ENCODE results near the gene ITFG1. TPM values are rescaled to one million over a fixed set of nuclear protein-coding genes. Genes with fewer than 3 reads are reported as not detected.

Gene ITFG1
- total RNA-seq, 4 donors from 2014 or later: 36.3 to 67.6 (median 56.1) TPM

DNA sequence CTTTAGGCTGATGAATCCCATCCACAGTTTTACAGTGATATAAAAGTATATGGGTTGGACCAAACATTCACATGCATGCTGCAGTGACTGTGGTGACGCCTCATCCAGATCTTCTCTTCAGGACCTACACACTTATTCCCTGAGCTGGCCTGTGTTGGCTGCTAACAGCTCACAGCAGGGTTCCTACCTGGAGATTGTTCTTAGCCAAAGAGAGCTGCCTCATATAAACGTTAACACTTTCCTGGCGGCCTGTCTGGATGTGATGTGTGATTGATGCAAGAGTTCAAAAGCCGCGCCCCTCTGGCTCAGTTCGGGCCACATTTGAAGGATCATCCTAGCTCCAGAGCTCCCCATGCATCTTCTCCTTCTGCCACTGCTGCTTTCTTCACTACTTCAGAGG is 224.1 kb downstream of the ITFG1 start:
- Histone ChIP-seq H3K9me3 (no peaks in the 10 kb centered on the region), H3K27ac (no peak overlapping the region), H3K36me3 (peaks cover 0 to 9% (median 0%) of the 10 kb centered on the region in 3 donors), H3K4me1 (no peaks in the 10 kb centered on the region), H3K27me3 (no peaks in the 10 kb centered on the region), H3K4me3 (no peak overlapping the region)
- no peak for DNase-seq
- TF ChIP-seq, protein P1, sequence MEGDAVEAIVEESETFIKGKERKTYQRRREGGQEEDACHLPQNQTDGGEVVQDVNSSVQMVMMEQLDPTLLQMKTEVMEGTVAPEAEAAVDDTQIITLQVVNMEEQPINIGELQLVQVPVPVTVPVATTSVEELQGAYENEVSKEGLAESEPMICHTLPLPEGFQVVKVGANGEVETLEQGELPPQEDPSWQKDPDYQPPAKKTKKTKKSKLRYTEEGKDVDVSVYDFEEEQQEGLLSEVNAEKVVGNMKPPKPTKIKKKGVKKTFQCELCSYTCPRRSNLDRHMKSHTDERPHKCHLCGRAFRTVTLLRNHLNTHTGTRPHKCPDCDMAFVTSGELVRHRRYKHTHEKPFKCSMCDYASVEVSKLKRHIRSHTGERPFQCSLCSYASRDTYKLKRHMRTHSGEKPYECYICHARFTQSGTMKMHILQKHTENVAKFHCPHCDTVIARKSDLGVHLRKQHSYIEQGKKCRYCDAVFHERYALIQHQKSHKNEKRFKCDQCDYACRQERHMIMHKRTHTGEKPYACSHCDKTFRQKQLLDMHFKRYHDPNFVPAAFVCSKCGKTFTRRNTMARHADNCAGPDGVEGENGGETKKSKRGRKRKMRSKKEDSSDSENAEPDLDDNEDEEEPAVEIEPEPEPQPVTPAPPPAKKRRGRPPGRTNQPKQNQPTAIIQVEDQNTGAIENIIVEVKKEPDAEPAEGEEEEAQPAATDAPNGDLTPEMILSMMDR (IDR thresholded peaks at IDR 0.05): no peak
- TF ChIP-seq POLR2A (IDR thresholded peaks at IDR 0.05): no peak

DNA sequence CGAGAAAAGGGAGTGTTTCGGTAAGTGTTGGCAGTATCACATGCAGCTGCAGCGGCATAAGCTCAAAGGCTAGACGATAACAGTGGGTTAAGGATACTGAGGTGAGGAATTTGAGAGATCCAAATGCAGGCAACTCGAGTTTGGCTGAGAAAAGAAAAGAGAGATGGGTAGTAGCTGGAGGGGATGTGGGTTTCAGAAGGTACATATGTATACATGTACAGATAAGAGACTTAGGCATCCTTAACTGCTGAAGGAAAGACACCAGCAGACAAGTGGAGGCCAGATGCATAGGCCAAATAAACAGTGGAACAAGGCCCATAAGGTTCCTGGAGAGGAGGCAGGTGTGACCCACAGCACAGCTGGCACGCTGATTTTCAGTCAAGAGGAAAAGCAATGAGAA is 230.6 kb downstream of the ITFG1 start:
- TF ChIP-seq, protein P1 (IDR thresholded peaks at IDR 0.05): no peak
- no peak for TF ChIP-seq POLR2A (IDR thresholded peaks at IDR 0.05)
- Histone ChIP-seq H3K9me3 (no peaks in the 10 kb centered on the region), H3K36me3 (no peaks in the 10 kb centered on the region), H3K27me3 (no peaks in the 10 kb centered on the region), H3K27ac (no peak overlapping the region), H3K4me1 (no peaks in the 10 kb centered on the region), H3K4me3 (no peak overlapping the region)
- DNase-seq: no peak

DNA sequence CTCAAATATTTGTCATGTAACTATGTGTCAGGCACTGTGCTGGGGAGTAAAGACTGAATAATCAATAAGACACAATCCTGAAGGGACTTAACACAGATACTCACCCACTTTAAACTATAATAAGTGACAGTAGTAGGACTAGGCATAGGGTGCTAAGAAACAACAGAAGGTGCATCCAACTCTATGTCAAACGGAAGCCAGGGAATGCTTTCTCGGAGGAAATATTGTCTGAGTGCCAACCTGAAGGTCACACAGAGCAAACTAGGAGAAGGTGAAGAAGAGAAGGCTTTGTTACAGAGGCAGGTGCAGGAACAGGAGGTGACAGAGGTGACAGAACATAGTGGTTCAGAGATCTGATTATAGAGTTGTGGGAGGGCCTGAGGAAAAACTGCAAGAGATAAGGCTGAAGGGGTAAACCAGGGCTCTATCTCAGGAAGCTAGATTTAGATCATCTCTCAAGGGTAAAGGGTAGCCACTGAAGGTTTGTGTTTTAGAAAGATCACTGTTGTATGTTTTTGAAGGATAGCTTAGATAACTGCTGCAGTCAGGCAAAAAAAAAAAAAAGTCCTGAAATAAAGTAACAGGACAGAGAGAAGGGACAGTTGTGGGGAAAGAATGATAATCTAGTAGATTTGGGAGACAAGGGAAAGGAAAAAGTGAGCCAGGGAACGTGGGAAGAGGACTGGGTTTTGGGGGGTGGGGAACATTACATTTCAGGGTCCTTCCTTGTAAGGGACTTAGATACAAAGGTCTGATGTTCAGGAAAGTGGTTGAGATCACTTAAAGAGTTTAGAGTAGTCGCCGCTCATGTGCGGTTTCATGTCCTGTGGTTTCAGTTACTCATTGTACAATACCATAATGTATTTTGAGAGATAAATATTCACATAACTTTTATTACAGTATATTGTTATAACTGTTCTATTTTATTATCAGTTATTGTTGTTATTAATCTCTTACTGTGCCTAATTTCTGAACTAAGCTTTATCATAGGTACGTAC is 231.5 kb downstream of the ITFG1 start:
- Histone ChIP-seq H3K9me3 (no peaks in the 10 kb centered on the region), H3K4me3 (no peak overlapping the region), H3K27ac (no peak overlapping the region), H3K27me3 (no peaks in the 10 kb centered on the region), H3K36me3 (no peaks in the 10 kb centered on the region), H3K4me1 (no peaks in the 10 kb centered on the region)
- TF ChIP-seq, protein P1 (IDR thresholded peaks at IDR 0.05): no peak
- TF ChIP-seq POLR2A (IDR thresholded peaks at IDR 0.05): no peak
- DNase-seq: no peak

DNA sequence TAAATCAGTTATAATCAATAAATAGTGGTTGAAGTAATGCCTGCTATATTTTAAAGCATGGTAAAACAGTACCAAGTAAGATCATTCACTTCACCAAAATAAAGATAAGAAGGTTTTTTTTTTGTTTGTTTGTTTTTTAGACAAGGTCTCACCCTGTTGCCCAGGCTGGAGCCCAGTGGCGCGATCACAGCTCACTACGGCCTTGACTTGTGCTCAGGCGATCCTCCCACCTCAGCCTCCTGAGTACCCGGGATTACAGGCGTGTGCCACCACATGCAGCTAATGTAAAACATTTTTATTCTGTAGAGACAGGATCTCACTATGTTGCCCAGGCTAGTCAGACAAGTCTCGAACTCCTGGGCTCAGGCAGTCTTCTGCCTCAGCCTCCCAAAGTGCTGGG is 232.6 kb downstream of the ITFG1 start:
- Histone ChIP-seq H3K27me3 (no peaks in the 10 kb centered on the region), H3K9me3 (no peaks in the 10 kb centered on the region), H3K36me3 (no peaks in the 10 kb centered on the region), H3K4me3 (no peak overlapping the region), H3K4me1 (no peaks in the 10 kb centered on the region), H3K27ac (no peak overlapping the region)
- no peak for DNase-seq
- TF ChIP-seq, protein P1 (IDR thresholded peaks at IDR 0.05): no peak
- TF ChIP-seq POLR2A (IDR thresholded peaks at IDR 0.05): no peak

DNA sequence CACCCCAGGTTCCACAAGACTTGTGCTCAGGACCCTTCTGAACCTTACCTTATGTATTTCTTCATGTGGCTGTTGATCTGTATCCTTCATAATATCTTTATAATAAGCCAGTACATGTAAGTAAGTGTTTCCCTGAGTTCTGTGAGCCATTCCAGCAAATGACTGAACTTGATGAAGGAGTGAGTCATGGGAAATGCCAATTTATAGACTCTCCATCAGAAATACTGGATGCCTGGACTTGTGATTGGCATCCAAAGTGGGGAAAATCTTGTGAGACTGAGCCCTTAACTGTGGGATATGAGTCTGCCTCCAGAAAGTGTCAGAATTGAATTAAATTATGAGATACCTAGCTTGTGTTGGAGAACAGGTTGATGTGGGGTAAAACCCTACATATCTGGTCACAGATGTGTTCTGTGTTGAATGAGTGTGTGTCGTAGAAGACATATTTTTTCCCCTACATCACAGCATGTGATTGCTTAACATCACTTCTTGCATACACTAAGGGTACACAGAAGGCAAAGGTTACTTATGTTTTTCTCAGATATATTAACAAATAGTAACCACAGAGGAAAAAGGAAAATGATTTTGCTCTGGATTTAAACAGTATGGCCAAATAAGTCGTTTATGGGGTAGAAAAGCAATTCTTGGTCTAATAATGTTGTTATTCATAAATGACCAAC is 247.0 kb downstream of the ITFG1 start:
- no peak overlapping the region for H3K27ac ChIP-seq
- TF ChIP-seq POLR2A (IDR thresholded peaks at IDR 0.05): no peak
- TF ChIP-seq, protein P1 (IDR thresholded peaks at IDR 0.05): no peak
- no peaks in the 10 kb centered on the region for H3K4me1 ChIP-seq
- no peaks in the 10 kb centered on the region for H3K27me3 ChIP-seq
- no peak for DNase-seq
- peaks cover 0 to 23% (median 0%) of the 10 kb centered on the region in 3 donors for H3K36me3 ChIP-seq
- no peak overlapping the region for H3K4me3 ChIP-seq
- H3K9me3 ChIP-seq: no peaks in the 10 kb centered on the region
